PC-9 (cell line): ENCODE results near the gene HIBCH.

ENCODE experiments used
- EZH2 ChIP-seq: fragments of 200-600 bp; sonication (generic); IDR thresholded peaks from 2 replicates; pipeline ENCODE4 v1.8.0; 2017; ENCODE audit warnings: antibody characterized with exemption, low read depth
- TF ChIP-seq, protein P1 (sequence below): fragments of 200-600 bp; sonication (generic); conservative IDR thresholded peaks from 2 replicates; pipeline ENCODE4 v1.6.1; 2017; ENCODE audit warnings: mixed run types, antibody characterized with exemption, mild to moderate bottlenecking, moderate library complexity

DNA sequence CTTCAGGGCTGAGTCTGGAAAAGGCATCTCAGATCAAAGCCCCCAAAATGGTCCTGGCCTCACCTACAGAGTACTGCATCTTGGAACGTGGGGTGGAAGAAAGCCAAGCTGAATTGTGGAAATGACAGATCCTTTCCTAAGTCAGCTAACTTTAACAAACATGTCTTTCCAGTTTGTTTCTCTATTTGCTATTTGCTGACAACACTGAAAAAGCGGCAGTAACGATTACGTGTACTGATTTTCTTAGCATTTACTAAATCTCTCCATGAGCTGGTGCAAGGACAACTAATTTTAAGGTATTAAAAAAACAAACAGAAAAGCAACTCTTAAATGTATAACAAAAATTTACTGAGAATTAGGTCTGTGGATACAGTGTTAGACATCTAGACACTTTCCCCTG, 1.1 kb downstream of the HIBCH start:
- TF ChIP-seq, protein P1, sequence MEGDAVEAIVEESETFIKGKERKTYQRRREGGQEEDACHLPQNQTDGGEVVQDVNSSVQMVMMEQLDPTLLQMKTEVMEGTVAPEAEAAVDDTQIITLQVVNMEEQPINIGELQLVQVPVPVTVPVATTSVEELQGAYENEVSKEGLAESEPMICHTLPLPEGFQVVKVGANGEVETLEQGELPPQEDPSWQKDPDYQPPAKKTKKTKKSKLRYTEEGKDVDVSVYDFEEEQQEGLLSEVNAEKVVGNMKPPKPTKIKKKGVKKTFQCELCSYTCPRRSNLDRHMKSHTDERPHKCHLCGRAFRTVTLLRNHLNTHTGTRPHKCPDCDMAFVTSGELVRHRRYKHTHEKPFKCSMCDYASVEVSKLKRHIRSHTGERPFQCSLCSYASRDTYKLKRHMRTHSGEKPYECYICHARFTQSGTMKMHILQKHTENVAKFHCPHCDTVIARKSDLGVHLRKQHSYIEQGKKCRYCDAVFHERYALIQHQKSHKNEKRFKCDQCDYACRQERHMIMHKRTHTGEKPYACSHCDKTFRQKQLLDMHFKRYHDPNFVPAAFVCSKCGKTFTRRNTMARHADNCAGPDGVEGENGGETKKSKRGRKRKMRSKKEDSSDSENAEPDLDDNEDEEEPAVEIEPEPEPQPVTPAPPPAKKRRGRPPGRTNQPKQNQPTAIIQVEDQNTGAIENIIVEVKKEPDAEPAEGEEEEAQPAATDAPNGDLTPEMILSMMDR = no peak
- TF ChIP-seq EZH2 = no peak
